SK-N-SH (cell line): ENCODE measurements around the gene RHAG.

Experiments
- ELF1 ChIP-seq: IDR thresholded peaks from 2 replicates; pipeline ENCODE4 v1.4.0; 2012
- EP300 ChIP-seq, 2 experiments: IDR thresholded peaks; 2 replicates each; pipeline versions ENCODE4 v1.4.0 to v1.6.1; 2012; ENCODE audit warnings: borderline replicate concordance in 1 of 2, low read depth in 1 of 2, low read length in 1 of 2
- FOXJ3 ChIP-seq: sonication (generic); formaldehyde crosslinking; IDR thresholded peaks from 2 replicates; pipeline ENCODE4 v1.5.1; 2020; ENCODE audit warnings: mild to moderate bottlenecking, missing genetic modification reagents
- GABPA ChIP-seq: IDR thresholded peaks from 2 replicates; pipeline ENCODE4 v1.4.0; 2012; ENCODE audit warnings: low read depth, mild to moderate bottlenecking
- POLR2AphosphoS5 ChIP-seq: IDR thresholded peaks from 2 replicates; pipeline ENCODE4 v1.6.1; 2012; ENCODE audit warnings: low read depth, low read length
- TCF12 ChIP-seq: IDR thresholded peaks from 2 replicates; pipeline ENCODE4 v1.4.0; 2012
- YY1 ChIP-seq: IDR thresholded peaks from 2 replicates; pipeline ENCODE4 v1.4.0; 2012; ENCODE audit warnings: low read depth, mild to moderate bottlenecking
- TF ChIP-seq, protein P1 (sequence below): fragments of 200-600 bp; sonication (generic); IDR thresholded peaks from 2 replicates; pipeline ENCODE4 v1.6.1; 2017; ENCODE audit warnings: antibody characterized with exemption, mild to moderate bottlenecking, moderate library complexity
- TF ChIP-seq, protein P2 (sequence below): IDR thresholded peaks from 2 replicates; pipeline ENCODE4 v1.4.0; 2012; ENCODE audit warnings: low read depth

DNA sequence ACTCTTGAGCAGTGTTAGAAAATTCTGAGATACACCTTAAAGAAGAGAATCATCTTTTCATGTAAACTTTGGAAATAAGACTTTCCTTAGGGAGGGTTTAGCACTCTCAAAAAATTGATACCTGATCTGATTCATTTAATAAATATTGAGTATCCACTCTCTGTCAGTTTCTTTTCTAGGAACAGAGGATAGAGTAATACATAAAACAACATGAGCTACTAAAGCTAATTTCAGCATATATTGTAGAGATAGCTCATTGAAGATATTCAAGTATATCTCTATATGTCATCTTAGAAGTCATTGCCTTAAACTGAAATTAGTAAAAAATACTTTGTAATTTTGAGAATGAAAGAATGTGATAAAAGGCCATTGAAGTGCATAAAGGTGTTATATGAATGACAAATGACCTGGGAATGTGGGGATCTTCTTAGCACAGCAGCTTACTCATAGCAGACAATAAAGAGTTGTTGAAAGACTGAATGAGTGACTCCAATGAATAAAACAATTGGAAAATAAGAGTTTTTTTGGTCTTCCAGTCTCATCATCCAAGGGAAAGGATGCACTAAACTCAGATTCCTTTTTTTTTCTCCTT lies 29.2 kb downstream of the RHAG start:
- TF ChIP-seq EP300 (IDR thresholded peaks at IDR 0.05; ENCODE audit: borderline replicate concordance in 1 of 2, low read depth in 1 of 2, low read length in 1 of 2) = no peak
- TF ChIP-seq TCF12 = no peak
- no peak for TF ChIP-seq POLR2AphosphoS5
- no peak for TF ChIP-seq GABPA
- TF ChIP-seq, protein P1, sequence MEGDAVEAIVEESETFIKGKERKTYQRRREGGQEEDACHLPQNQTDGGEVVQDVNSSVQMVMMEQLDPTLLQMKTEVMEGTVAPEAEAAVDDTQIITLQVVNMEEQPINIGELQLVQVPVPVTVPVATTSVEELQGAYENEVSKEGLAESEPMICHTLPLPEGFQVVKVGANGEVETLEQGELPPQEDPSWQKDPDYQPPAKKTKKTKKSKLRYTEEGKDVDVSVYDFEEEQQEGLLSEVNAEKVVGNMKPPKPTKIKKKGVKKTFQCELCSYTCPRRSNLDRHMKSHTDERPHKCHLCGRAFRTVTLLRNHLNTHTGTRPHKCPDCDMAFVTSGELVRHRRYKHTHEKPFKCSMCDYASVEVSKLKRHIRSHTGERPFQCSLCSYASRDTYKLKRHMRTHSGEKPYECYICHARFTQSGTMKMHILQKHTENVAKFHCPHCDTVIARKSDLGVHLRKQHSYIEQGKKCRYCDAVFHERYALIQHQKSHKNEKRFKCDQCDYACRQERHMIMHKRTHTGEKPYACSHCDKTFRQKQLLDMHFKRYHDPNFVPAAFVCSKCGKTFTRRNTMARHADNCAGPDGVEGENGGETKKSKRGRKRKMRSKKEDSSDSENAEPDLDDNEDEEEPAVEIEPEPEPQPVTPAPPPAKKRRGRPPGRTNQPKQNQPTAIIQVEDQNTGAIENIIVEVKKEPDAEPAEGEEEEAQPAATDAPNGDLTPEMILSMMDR = no peak
- no peak for TF ChIP-seq ELF1
- no peak for TF ChIP-seq YY1
- TF ChIP-seq FOXJ3 (CRISPR knock-in tag) = no peak
- TF ChIP-seq, protein P2, sequence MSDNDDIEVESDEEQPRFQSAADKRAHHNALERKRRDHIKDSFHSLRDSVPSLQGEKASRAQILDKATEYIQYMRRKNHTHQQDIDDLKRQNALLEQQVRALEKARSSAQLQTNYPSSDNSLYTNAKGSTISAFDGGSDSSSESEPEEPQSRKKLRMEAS = no peak
